ENCODE measurements around the gene GASK1A. TPM values are rescaled to one million over a fixed set of nuclear protein-coding genes. Genes with fewer than 3 reads are reported as not detected.
"Not testable (repeated sequence)": the region's sequence is repeated elsewhere in the genome, so short reads cannot be mapped to it uniquely, and the experiment has no call there.

GASK1A gene
- 16.5 TPM for total RNA-seq

- DNase-seq: peak; percentile 50
Measured at GRCh38 chr3:42979044-42979972, at the start of gene GASK1A. TSS of gene GASK1A (plus strand) at chr3:42979311. CDS start at chr3:42979643, 332 bp downstream.

DNA sequence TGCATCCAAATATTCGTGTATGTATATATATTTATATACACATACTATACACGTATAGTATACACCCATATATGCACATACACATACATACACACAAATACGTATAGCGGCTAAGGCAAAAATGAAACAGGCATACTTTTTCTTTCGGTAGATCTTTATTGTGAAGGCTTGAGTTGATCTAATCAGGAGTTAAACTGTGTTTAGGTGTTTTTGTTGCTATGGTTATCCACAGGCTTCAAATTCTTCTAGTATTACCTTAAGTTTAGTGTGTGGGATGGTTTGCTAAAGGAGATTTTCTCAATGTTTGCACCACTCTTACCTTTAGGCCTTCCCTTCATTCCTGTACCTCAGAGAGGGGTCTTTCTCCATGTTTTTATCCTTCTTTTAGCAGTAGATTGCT lies 45.0 kb upstream of the GASK1A start:
- DNase-seq: no peak

DNA sequence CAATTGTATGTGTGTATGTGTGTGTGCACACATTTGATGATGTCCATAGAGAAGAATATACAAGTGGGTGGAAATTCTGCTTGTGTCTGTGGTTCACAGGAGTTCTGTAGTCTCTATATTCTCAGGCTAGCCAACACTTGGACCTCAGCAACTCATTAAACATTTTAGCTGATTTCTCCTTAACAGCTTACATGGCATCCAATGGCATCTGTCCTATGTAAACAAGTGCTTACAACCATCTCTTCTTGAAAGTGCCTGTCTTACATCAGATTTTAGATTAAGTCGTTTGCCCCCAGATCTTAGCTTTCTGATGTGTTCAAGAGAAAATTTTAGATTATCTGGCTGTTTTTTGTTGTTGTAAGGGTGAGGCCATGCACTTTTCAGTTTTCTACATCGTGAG lies 44.2 kb upstream of the GASK1A start:
- DNase-seq: no peak

DNA sequence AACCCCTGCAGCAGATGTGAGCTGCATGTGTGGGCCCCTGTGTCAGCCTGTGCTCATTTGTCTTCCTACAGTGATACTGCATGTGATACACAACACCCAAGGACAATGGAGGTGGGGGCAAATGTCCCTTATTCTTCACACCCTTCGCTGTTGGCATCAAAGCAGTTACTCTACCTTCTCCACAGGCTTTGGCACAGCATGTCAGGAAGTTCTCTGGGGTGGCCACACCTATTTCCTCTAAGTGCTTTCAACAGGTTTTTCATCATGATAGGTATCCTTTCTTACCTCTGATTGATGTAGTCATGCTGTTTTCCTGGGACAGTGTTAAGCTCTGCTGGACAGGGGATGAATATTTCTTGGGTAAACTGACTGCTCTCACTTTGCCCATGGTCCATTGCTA lies 43.6 kb upstream of the GASK1A start:
- DNase-seq: no peak

GRCh38 chr3:42936157-42936981 lies 42.7 kb upstream of the GASK1A start:
- DNase-seq: peak; percentile 13

GRCh38 chr3:42937334-42937733 lies 41.8 kb upstream of the GASK1A start:
- no peak for DNase-seq

- DNase-seq: no peak
Measured at GRCh38 chr3:42942693-42943092, 36.4 kb upstream of the GASK1A start.

- DNase-seq: no peak
Measured at GRCh38 chr3:42946050-42946449, 33.1 kb upstream of the GASK1A start.

- no peak for DNase-seq
Measured at GRCh38 chr3:42957573-42957972, 21.5 kb upstream of the GASK1A start.

DNA sequence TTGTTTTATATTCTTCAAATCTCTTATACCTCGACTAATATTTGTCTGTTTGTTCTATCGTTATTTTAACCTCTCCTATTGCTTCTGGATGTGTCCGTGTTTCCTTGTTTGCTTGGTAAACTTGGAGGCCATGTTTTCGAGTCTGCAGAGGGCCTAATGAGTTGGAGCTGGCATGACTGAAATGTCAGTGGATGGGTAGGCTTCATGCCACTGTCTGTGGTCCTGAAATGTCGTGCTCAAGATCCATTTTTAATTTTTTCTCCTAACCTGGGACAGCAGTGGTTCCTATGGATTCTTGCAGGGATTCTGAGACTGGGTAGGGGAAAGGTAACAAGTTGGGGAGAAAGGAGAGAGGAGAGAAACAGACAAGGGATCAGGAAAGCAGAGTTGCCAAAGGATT lies 18.8 kb upstream of the GASK1A start:
- DNase-seq: no peak

GRCh38 chr3:42960786-42961185 lies 18.3 kb upstream of the GASK1A start:
- DNase-seq: no peak

GRCh38 chr3:42961633-42962032 lies 17.5 kb upstream of the GASK1A start:
- DNase-seq: peak; percentile 28

GRCh38 chr3:42963269-42963668 lies 15.8 kb upstream of the GASK1A start:
- no peak for DNase-seq

DNA sequence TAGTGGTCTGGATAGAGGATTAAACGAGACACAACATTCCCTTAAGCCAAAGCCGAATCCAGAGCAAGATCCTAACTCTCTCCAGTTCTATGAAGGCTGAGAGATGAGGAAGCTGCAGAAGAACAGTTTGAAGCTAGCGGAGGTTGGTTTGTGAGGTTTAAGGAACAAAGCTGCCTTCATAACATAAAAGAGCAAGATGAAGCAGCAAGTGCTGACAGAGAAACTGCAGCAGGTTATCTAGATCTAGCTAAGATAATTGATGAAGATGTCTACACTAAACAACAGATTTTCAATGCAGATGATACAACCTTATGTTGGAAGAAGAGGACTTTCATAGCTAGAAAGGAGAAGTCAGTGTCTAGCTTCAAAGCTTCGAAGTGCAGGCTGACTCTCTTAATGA lies 14.8 kb upstream of the GASK1A start:
- DNase-seq: no peak

DNA sequence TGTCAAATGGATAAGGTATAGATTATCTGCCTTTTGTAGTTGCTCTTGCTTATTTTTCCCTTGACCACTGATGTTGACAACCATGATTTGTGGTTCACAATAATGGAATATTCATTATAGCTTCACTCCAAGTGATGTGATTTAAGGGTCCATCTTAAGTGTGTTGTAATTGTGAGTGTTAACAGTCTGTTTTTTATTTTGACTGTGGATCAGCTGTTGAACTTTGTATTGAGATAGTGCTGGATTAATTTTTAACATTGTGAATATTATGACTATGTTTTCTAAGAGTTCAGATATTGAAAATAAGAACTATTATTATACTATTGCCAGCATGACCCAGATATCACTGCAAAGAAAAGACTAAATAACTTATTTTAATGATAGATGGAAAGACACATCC lies 8.6 kb upstream of the GASK1A start:
- no peak for DNase-seq

- no peak for DNase-seq
Measured at GRCh38 chr3:42970976-42971772, 7.9 kb upstream of the GASK1A start.

DNA sequence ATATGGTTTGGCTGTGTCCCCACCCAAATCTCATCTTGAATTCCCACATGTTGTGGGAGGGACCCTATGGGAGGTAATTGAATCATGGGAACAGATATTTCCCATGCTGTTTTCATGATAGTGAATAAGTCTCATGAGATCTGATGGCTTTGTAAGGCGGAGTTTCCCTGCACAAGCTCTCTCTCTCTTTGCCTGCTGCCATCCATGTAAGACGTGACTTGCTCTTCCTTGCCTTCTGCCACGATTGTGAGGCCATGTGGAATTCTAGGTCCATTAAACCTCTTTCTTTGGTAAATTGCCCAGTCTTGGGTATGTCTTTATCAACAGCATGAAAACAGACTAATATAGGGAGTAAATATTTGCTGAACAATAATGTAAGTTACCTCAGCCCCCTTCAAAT lies 4.2 kb upstream of the GASK1A start:
- DNase-seq: not testable (repeated sequence)

- DNase-seq: no peak
Measured at GRCh38 chr3:42975456-42975855, 3.7 kb upstream of the GASK1A start.

- DNase-seq: no peak
Measured at GRCh38 chr3:42975955-42976354, 3.2 kb upstream of the GASK1A start.

DNA sequence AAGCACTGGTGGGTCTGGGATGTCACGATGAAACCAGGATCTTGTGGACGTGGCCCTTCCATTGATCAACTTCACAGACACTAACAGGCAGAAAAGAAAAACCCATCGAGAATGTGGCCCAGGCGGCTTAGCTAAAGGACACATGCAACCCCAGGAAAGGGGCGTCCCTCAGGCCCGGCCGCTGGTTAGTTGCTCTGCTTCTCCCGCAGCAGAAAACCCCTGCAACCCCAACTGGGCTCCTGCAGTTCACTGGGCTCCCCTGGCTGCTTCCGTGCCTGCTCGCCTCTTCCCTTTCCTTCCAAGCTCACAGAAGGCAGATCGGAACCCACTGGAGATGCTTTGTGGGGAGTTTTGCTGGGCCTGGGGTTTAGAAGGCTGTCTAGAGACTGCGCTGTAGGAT lies 1.1 kb downstream of the GASK1A start:
- DNase-seq: no peak

DNA sequence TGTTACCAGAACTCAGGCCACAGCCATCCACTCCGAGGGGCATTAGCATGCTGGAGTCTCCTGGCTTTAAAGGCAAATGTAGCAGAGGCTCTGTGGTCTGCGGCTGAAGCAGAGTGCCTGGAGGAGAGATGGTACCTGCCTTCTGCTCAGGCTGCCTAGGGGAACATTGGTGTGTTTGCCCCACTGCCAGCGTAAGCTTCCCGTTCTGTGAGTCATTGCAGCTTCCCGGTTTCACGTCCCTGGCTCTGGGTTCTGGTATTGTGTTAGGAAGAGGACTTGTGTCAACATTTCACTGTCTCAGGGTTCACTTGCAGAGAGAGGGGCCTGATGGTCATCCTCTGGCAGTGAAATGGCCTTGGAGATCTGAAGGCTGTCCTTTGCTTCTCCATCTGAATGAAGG lies 1.8 kb downstream of the GASK1A start:
- DNase-seq: no peak

- no peak for DNase-seq
Measured at GRCh38 chr3:42982645-42983412, 3.7 kb downstream of the GASK1A start.

All from skin of body (tissue), 2 donors.